Measurements from ENCODE around the gene ZSWIM4. TPM values are rescaled to one million over a fixed set of nuclear protein-coding genes. Genes with fewer than 3 reads are reported as not detected.

The ZSWIM4 gene
- total and polyA plus RNA-seq, 2 experiments from 2014 or later = 5.4 to 42.3 TPM

DNA sequence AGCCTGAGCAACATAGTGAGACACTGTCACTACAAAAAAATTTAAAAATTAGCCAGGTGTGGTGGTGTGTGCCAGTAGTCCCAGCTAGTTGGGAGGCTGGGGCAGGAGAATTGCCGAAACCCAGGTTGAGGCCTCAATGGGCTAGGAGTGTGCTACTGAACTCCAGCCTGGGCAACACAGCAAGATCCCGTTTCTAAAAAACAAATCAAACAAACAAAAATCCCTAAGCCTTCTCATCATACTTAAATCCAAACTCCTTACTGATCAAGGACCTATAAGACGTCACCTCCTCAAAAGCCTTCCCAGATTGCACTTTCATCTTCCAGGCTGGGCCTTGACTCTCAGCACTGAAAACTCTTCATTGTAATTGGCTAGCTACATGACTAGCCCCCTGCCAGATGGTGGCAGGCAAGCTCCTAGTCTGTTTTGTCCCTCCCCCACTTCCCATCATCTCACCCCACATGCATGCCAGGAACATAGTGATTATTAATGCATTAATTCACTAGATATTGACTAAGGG is 64.2 kb downstream of the ZSWIM4 start:
- Histone ChIP-seq H2AFZ (no peak overlapping the region), H3K27ac (ENCODE audit: low read depth) (no peak overlapping the region)
- ATAC-seq = no peak

More for the DNA sequence above, 64.2 kb downstream of the ZSWIM4 start:
- H3K9me3 Mint-ChIP-seq = no peaks in the 10 kb centered on the region; the same call in 2 of the 3 replicates
- H3K27ac Mint-ChIP-seq = no peak overlapping the region
- TF ChIP-seq, protein P1, sequence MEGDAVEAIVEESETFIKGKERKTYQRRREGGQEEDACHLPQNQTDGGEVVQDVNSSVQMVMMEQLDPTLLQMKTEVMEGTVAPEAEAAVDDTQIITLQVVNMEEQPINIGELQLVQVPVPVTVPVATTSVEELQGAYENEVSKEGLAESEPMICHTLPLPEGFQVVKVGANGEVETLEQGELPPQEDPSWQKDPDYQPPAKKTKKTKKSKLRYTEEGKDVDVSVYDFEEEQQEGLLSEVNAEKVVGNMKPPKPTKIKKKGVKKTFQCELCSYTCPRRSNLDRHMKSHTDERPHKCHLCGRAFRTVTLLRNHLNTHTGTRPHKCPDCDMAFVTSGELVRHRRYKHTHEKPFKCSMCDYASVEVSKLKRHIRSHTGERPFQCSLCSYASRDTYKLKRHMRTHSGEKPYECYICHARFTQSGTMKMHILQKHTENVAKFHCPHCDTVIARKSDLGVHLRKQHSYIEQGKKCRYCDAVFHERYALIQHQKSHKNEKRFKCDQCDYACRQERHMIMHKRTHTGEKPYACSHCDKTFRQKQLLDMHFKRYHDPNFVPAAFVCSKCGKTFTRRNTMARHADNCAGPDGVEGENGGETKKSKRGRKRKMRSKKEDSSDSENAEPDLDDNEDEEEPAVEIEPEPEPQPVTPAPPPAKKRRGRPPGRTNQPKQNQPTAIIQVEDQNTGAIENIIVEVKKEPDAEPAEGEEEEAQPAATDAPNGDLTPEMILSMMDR (conservative IDR thresholded peaks at IDR 0.05; ENCODE audit: low read depth in 2 of 2) = peak; percentile 9 to 28; a peak in 2 of 4 replicates
- TF ChIP-seq, protein P2, sequence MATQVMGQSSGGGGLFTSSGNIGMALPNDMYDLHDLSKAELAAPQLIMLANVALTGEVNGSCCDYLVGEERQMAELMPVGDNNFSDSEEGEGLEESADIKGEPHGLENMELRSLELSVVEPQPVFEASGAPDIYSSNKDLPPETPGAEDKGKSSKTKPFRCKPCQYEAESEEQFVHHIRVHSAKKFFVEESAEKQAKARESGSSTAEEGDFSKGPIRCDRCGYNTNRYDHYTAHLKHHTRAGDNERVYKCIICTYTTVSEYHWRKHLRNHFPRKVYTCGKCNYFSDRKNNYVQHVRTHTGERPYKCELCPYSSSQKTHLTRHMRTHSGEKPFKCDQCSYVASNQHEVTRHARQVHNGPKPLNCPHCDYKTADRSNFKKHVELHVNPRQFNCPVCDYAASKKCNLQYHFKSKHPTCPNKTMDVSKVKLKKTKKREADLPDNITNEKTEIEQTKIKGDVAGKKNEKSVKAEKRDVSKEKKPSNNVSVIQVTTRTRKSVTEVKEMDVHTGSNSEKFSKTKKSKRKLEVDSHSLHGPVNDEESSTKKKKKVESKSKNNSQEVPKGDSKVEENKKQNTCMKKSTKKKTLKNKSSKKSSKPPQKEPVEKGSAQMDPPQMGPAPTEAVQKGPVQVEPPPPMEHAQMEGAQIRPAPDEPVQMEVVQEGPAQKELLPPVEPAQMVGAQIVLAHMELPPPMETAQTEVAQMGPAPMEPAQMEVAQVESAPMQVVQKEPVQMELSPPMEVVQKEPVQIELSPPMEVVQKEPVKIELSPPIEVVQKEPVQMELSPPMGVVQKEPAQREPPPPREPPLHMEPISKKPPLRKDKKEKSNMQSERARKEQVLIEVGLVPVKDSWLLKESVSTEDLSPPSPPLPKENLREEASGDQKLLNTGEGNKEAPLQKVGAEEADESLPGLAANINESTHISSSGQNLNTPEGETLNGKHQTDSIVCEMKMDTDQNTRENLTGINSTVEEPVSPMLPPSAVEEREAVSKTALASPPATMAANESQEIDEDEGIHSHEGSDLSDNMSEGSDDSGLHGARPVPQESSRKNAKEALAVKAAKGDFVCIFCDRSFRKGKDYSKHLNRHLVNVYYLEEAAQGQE (IDR thresholded peaks at IDR 0.05; ENCODE audit: unreplicated experiment) = no peak
- no peak for TF ChIP-seq CREB1 (CRISPR knock-in tag; IDR thresholded peaks at IDR 0.05; ENCODE audit: low read depth)
- TF ChIP-seq NANOG (IDR thresholded peaks at IDR 0.05; ENCODE audit: borderline replicate concordance) = no peak
- no peak for TF ChIP-seq STAT1 (IDR thresholded peaks at IDR 0.05; ENCODE audit: unreplicated experiment)
- TF ChIP-seq, protein P3, sequence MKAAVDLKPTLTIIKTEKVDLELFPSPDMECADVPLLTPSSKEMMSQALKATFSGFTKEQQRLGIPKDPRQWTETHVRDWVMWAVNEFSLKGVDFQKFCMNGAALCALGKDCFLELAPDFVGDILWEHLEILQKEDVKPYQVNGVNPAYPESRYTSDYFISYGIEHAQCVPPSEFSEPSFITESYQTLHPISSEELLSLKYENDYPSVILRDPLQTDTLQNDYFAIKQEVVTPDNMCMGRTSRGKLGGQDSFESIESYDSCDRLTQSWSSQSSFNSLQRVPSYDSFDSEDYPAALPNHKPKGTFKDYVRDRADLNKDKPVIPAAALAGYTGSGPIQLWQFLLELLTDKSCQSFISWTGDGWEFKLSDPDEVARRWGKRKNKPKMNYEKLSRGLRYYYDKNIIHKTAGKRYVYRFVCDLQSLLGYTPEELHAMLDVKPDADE (IDR thresholded peaks at IDR 0.05) = no peak
- no peak for TF ChIP-seq EZH2phosphoT487 (IDR thresholded peaks at IDR 0.05; ENCODE audit: unreplicated experiment)
- TF ChIP-seq ZNF331 (CRISPR knock-in tag; IDR thresholded peaks at IDR 0.05; ENCODE audit: low read depth) = no peak
- TF ChIP-seq POLR2AphosphoS5 (IDR thresholded peaks at IDR 0.05; ENCODE audit: low read depth) = no peak
- no peaks in the 10 kb centered on the region for H3K9me2 ChIP-seq (ENCODE audit: insufficient read depth)
- peaks cover 10% of the 10 kb centered on the region for H3K4me1 ChIP-seq (ENCODE audit: insufficient read depth)
- DNase-seq (ENCODE audit: low spot score) = no peak
- H3K79me2 ChIP-seq (replicated peaks; ENCODE audit: insufficient read depth) = no peaks in the 10 kb centered on the region
- peaks cover 39% of the 10 kb centered on the region for H3K27me3 Mint-ChIP-seq (ENCODE audit: insufficient read depth, low read depth, poor library complexity)
- H3K36me3 ChIP-seq (ENCODE audit: insufficient read depth) = no peaks in the 10 kb centered on the region
- no peaks in the 10 kb centered on the region; the same call in 2 of the 3 replicates for H3K36me3 Mint-ChIP-seq (ENCODE audit: low read depth)
- peaks cover 18% of the 10 kb centered on the region for H3F3A ChIP-seq (replicated peaks; ENCODE audit: low read depth)
- no peak overlapping the region for H3K4me2 ChIP-seq
- no peak overlapping the region for H3K4me3 Mint-ChIP-seq
- peaks cover 21% of the 10 kb centered on the region for H3K27me3 ChIP-seq (ENCODE audit: insufficient read depth)
- H3K4me1 Mint-ChIP-seq = peaks cover 13% of the 10 kb centered on the region
- H3K4me3 ChIP-seq = no peak overlapping the region
- H4K20me1 ChIP-seq (replicated peaks; ENCODE audit: insufficient read depth) = no peaks in the 10 kb centered on the region

Measured in GM23338 (cell line).